AG09319 (cell line): Measurements from ENCODE around the gene FLVCR1.
"Not testable (repeated sequence)": the region's sequence is repeated elsewhere in the genome, so short reads cannot be mapped to it uniquely, and the experiment has no call there.

Experiments
- DNase-seq: peaks from one replicate; pipeline ENCODE4 v3.0.0-alpha.2; 2010; ENCODE audit warnings: low read depth; ENCODE audit errors: extremely low read depth
- TF ChIP-seq, protein P1 (sequence below): IDR thresholded peaks from 2 replicates; pipeline ENCODE4 v1.5.1; 2011; ENCODE audit warnings: low read depth, mild to moderate bottlenecking, inconsistent platforms, low read length, moderate library complexity

Gene FLVCR1

GRCh38 chr1:212892108-212892507, 34.0 kb downstream of the FLVCR1 start:
- TF ChIP-seq, protein P1, sequence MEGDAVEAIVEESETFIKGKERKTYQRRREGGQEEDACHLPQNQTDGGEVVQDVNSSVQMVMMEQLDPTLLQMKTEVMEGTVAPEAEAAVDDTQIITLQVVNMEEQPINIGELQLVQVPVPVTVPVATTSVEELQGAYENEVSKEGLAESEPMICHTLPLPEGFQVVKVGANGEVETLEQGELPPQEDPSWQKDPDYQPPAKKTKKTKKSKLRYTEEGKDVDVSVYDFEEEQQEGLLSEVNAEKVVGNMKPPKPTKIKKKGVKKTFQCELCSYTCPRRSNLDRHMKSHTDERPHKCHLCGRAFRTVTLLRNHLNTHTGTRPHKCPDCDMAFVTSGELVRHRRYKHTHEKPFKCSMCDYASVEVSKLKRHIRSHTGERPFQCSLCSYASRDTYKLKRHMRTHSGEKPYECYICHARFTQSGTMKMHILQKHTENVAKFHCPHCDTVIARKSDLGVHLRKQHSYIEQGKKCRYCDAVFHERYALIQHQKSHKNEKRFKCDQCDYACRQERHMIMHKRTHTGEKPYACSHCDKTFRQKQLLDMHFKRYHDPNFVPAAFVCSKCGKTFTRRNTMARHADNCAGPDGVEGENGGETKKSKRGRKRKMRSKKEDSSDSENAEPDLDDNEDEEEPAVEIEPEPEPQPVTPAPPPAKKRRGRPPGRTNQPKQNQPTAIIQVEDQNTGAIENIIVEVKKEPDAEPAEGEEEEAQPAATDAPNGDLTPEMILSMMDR, result no peak
- no peak for DNase-seq

- no peak for DNase-seq
- TF ChIP-seq, protein P1, result no peak
Measured at GRCh38 chr1:212899845-212900244, 41.8 kb downstream of the FLVCR1 start.

- TF ChIP-seq, protein P1, result no peak
- no peak for DNase-seq
Measured at GRCh38 chr1:212901290-212901689, 43.2 kb downstream of the FLVCR1 start.

- TF ChIP-seq, protein P1, result no peak
- no peak for DNase-seq
Measured at GRCh38 chr1:212902054-212902453, 44.0 kb downstream of the FLVCR1 start.

GRCh38 chr1:212903664-212904063, 45.6 kb downstream of the FLVCR1 start:
- TF ChIP-seq, protein P1, result no peak
- DNase-seq, result no peak

- not testable (repeated sequence) for DNase-seq
Measured at GRCh38 chr1:212908071-212908470, 50.0 kb downstream of the FLVCR1 start.

DNA sequence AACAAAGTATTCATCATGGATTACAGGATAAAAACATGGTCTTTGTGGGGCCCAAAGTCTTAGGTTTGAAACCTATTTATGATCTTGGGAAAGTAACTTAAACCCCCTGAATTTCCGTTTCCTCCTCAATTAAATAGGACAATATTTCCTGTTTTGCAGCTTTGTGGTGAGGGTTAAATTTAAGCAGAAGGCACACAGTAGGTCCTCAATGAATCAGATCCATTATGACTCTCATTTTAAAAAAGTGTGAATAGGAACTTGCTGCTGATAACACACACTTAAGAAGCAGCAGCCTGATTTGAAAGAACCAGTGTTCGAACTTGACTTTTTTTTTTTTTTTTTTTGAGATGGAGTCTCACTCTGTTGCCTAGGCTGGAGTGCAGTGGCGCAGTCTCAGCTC, 50.9 kb downstream of the FLVCR1 start:
- TF ChIP-seq, protein P1, result no peak
- DNase-seq, result no peak

GRCh38 chr1:212909652-212910063, 51.6 kb downstream of the FLVCR1 start:
- DNase-seq, result no peak
- TF ChIP-seq, protein P1, result no peak

GRCh38 chr1:212910213-212910612, 52.1 kb downstream of the FLVCR1 start:
- DNase-seq, result not testable (repeated sequence)

- DNase-seq, result not testable (repeated sequence)
Measured at GRCh38 chr1:212913638-212914037, 55.6 kb downstream of the FLVCR1 start.

DNA sequence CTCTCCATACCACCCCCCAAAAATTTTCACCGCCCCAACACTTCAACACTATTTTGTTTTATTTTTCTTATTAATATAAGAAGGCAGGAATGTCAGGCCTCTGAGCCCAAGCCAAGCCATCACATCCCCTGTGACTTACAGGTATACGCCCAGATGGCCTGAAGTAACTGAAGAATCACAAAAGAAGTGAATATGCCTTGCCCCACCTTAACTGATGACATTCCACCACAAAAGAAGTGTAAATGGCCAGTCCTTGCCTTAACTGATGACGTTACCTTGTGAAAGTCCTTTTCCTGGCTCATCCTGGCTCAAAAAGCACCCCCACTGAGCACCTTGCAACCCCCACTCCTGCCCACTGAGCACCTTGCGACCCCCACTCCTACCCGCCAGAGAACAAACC, 56.0 kb downstream of the FLVCR1 start:
- DNase-seq, result not testable (repeated sequence)
